ENCODE data around the gene ADNP.

DNA sequence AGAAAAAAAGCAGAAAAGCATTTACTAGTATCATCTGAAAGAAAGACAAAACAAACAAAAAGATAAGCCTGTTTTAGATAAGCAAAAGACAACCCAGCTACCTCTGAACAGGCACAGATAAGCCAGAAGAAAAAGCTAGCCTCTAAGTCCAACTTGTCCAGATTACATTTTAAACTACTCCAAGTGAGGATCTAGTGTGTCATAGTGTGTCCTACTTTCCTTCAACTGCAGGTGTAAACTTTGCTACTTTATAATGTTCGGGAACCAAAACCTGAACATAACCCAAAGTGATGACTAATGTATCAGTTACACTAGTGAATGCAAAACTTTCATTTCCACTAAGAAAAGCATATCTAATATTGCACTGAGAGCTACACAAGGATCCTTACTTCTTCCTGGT is 19.5 kb downstream of the ADNP start:
- TF ChIP-seq, protein P1, sequence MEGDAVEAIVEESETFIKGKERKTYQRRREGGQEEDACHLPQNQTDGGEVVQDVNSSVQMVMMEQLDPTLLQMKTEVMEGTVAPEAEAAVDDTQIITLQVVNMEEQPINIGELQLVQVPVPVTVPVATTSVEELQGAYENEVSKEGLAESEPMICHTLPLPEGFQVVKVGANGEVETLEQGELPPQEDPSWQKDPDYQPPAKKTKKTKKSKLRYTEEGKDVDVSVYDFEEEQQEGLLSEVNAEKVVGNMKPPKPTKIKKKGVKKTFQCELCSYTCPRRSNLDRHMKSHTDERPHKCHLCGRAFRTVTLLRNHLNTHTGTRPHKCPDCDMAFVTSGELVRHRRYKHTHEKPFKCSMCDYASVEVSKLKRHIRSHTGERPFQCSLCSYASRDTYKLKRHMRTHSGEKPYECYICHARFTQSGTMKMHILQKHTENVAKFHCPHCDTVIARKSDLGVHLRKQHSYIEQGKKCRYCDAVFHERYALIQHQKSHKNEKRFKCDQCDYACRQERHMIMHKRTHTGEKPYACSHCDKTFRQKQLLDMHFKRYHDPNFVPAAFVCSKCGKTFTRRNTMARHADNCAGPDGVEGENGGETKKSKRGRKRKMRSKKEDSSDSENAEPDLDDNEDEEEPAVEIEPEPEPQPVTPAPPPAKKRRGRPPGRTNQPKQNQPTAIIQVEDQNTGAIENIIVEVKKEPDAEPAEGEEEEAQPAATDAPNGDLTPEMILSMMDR (conservative IDR thresholded peaks at IDR 0.05): no peak
- TF ChIP-seq ZFX (IDR thresholded peaks at IDR 0.05): no peak

Data from C4-2B (cell line).